GM18507 (cell line): ENCODE data around the gene TENM3.

ENCODE experiments used
- DNase-seq: peaks from one replicate; pipeline ENCODE4 v3.0.0; 2011; ENCODE audit warnings: low read depth; ENCODE audit not compliant: insufficient read length; ENCODE audit errors: extremely low spot score
- FAIRE-seq: peaks from 2 replicates; lab custom pipeline; 2011; peaks lifted over from hg19 to GRCh38; lab: Jason Lieb, UNC

The TENM3 gene

DNA sequence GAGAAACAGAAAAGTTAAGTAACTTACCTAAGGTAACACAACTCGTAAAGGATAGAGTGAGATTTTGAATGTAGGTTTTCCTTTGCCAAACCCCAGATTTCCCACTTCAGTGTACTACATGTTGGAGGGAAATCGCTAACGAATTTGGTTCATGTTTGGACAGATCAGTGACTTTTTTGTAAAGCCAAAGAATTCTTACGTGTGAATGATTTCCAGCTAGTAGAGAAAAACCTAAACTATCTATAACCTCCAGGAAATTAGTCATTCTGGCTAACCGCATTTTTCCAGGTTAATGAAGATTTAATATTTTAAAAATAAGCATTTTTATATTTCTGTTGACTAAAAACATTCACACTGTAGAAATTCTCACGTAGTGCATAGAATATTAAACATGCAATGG lies 7.2 kb downstream of the TENM3 start:
- FAIRE-seq, result no peak

DNA sequence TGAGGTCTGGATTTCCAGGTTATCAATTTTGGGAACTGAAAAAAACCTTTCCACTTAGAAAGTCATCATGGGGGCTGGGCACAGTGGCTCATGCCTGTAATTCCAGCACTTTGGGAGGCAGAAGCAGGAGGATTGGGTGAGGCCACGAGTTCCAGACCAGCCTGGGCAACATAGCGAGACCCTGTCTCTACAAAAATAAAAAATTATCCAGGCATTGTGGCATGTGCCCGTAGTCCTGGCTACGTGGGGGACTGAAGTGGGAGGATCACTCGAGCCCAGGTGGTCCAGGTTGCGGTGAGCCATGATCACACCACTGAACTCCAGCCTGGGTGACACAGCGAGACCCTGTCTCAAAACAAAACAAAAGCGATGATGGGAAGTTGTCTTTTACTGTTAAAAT lies 7.9 kb downstream of the TENM3 start:
- DNase-seq (no peak), FAIRE-seq (no peak)

More for the DNA sequence above, 7.2 kb downstream of the TENM3 start:
- DNase-seq, result no peak

DNA sequence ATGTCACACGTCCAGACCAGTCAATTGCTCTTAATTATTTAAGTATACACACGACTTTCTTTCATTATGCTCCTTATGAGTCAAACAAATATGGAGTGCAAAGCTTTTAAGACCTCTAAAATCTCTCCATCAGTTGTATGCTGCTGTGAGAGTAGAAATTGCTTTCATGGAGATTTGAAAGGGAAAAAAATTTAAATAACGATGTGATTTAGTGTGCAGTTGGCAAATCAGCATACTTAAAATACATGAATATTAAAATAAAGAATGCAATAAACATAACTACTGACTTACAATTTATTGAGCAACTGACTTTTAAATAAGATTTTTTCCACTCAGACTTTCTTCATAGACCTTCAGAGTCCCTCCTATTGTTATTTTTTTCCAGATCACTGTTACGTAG lies 9.0 kb downstream of the TENM3 start:
- no peak for DNase-seq
- no peak for FAIRE-seq

- DNase-seq (no peak), FAIRE-seq (no peak)
These were observed 11.0 kb downstream of the TENM3 start for GRCh38 chr4:182254026-182254780.

GRCh38 chr4:182255441-182256190 lies 12.4 kb downstream of the TENM3 start:
- FAIRE-seq, result no peak
- no peak for DNase-seq

DNA sequence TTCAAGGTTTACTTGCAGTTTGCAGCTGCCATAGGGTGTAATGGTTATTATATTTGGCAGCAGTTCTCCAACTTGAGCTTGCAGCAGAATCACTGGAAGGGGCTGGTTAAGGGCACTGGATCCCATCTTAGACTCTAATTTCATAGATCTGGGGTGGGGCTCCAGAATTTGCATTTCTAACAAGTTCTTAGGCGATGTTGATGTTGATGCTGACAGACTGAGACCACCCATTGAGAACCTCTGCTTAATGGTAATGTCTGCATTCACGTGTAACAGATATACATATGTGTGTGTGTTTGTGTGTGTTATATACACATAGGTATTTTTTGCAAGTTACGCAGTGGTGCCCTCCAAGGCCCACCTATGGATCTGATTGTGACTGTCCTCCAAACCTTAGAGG lies 13.8 kb downstream of the TENM3 start:
- no peak for DNase-seq
- no peak for FAIRE-seq

- FAIRE-seq (no peak), DNase-seq (no peak)
These were observed 14.3 kb downstream of the TENM3 start for GRCh38 chr4:182257503-182257902.

- DNase-seq, result no peak
- no peak for FAIRE-seq
These were observed 15.3 kb downstream of the TENM3 start for GRCh38 chr4:182258441-182259000.

DNA sequence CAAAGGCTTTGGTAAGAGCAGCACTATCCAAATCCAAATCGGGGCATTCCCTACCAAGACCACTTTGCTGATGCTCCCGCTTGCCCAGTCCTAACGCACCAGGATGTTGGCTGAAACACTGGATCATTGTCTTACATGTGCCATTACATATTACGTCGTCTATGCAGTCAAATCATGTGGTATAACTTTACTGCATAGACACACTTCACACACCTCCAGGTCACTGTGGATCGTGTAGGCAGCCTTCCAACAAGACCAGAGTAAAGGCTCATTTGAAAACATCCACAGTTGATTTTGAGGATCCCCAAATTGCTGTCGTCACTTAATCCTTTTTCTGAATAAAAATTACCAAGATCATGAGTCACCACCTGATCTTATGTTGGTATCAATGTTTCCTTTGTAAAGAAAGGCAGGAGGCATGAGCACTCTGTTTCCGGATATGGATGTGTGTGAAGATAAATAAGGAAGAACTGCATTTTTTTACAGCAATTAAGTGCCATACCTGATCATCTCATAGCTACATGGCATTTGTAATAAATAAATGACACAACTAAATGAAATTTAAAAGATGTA lies 18.5 kb downstream of the TENM3 start:
- FAIRE-seq (no peak), DNase-seq (no peak)

GRCh38 chr4:182263562-182263961 lies 20.4 kb downstream of the TENM3 start:
- FAIRE-seq (no peak), DNase-seq (no peak)

DNA sequence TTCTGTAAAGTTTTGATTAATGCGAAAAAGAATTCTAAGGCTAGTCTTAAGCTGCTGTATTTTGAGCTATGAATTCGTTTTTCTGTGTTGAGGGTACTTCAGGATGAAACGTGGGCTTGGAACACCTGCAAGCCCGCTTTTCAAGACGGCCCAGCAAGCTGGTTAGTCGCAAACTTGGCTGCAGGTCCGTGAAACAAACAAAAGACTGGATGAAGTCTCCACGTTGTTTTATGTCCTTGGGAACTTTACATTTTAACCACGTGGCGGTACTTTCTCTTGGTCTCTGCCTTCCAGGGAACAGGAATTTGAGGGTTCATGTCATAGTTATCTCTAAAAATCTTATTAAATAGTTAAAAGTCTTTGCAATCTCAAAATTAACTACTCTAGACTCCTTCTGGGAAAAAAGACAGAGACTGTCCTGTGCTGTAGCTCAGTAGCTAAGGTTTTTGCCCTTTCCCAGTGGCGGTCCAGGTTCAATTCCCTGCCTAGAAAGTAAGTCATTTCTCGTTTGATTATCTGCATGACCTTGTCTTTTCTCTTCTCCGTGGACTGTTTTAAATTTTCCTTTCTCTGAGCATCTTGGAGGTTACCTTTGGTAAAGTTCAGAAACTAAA lies 21.0 kb downstream of the TENM3 start:
- FAIRE-seq (no peak), DNase-seq (no peak)

GRCh38 chr4:182265881-182266280 lies 22.7 kb downstream of the TENM3 start:
- no peak for FAIRE-seq
- no peak for DNase-seq

GRCh38 chr4:182267048-182267447 lies 23.8 kb downstream of the TENM3 start:
- DNase-seq (no peak), FAIRE-seq (no peak)

DNA sequence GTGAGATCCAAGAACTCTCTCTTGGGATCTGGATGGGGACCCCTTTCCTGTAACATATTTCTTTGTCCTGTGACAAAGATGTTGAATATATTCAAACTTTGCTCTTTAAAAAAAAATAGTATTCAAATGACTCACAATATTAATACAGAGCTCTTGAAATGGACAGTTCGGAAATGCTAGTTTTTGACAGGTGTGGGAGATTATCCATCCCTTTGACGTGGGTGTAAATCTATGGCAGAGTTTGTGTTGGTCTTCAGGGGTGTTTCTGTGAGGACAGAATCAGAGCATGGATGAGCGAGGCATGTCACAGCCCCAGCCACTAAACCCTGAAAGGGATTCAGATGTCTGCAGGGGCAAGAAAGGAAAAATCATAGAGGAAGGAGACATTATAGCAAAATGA lies 25.8 kb downstream of the TENM3 start:
- DNase-seq (no peak), FAIRE-seq (no peak)

DNA sequence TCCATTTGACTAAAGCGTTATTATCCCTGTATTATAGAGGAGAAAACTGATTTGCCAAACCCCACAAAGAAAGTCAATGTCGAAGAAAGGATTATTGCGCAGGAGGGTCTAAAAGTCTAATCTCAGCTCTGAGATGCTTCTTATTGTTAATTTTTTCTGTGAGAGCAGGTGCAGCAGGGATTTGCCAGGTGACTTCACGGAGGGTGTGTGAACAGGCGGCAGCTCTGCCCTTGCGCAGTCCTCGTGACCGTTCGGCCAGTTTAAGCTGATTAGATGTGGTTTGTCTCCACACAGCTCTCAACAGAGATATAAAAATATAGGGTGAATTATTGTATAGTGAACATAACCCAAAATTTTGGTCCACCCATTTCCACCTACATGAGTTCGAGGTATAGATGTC lies 28.5 kb downstream of the TENM3 start:
- no peak for DNase-seq
- FAIRE-seq, result no peak

DNA sequence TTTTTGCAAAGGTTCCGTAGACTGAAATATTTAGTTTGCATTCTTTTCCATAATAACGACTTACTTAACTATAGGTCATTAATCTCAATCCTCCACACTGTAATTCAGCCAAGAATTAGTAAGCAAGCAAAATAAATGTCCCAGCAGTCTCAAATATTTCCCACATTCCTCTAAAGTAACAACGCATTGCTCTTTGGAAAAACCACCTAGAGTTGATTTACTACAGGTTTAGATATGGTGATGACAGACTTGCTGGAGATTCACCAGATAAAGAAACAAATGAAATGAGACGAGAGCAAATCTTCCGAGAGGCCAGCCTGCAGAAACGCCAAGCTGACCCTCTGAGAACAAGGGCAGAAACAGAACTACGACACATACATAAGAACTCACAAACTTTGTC lies 28.9 kb downstream of the TENM3 start:
- no peak for FAIRE-seq
- DNase-seq, result no peak

DNA sequence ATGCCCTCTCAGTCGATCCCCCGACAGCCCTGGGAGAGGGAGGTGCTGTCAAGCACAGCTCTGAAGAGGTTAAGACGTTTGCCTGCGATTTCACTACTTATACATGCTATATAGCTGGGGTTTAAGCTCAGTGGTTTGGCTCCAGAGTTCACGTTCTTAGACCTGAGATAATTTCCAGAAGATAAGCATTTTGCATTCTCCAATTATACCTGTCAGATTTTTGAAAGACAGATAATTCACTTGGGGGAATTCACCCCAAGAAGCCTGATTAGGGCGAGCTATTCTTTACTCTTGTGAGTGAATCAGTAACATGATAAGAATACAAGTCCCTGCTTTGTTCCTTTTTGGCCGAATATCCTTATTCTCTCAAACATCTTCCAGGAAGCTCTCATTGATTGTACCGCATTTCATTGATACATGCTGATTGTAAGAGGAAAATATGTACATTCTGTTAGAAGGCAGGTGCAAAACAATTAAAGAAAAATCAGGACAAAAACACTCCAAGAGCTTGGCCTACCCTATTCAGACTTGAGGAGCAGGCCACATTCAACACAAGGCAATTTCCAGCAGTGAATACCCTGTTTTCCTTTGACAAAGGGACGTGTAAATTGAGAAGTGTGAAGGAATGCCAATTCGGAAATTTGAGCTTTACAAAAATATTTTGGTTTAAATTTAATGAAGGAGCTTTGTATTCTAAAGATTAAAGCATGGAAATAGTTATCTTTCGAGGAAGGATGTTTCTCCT lies 30.2 kb downstream of the TENM3 start:
- DNase-seq, result no peak
- FAIRE-seq, result no peak

GRCh38 chr4:182276210-182277109 lies 33.3 kb downstream of the TENM3 start:
- no peak for DNase-seq

More at GRCh38 chr4:182276210-182277109, 33.3 kb downstream of the TENM3 start:
- FAIRE-seq, result no peak
